H9 (cell line): ENCODE measurements around the gene REG4. TPM values are rescaled to one million over a fixed set of nuclear protein-coding genes. Genes with fewer than 3 reads are reported as not detected.

Experiments
- DNase-seq: peaks from one replicate; pipeline ENCODE4 v3.0.0-alpha.2; 2017
- H2AFZ ChIP-seq: one replicate; pipeline ENCODE4 v1.6.1; 2013; ENCODE audit warnings: mild to moderate bottlenecking, low read length, control low read depth, moderate library complexity
- H2AK5ac ChIP-seq: 2 replicates; pipeline ENCODE4 v1.6.1; 2013; ENCODE audit warnings: low read length, control low read depth, mixed read lengths; ENCODE audit not compliant: insufficient read length
- H2BK120ac ChIP-seq: one replicate; pipeline ENCODE4 v1.6.1; 2013; ENCODE audit warnings: low read depth, mild to moderate bottlenecking, low read length, control low read depth, inconsistent platforms; ENCODE audit not compliant: poor library complexity, severe bottlenecking
- H2BK12ac ChIP-seq: 2 replicates; pipeline ENCODE4 v1.6.1; 2013; ENCODE audit warnings: low read length, control low read depth, mixed read lengths, low read depth; ENCODE audit not compliant: insufficient read length
- H2BK15ac ChIP-seq: 2 replicates; pipeline ENCODE4 v1.6.1; 2013; ENCODE audit warnings: low read depth, low read length, control low read depth
- H2BK20ac ChIP-seq: one replicate; pipeline ENCODE4 v1.6.1; 2013; ENCODE audit warnings: low read depth, mild to moderate bottlenecking, low read length, control low read depth, inconsistent platforms; ENCODE audit not compliant: poor library complexity, severe bottlenecking
- H2BK5ac ChIP-seq: 2 replicates; pipeline ENCODE4 v1.6.1; 2013; ENCODE audit warnings: low read length, control low read depth, mixed read lengths; ENCODE audit not compliant: insufficient read length
- H3K14ac ChIP-seq: 2 replicates; pipeline ENCODE4 v1.6.1; 2013; ENCODE audit warnings: low read length, control low read depth; ENCODE audit not compliant: insufficient read depth
- H3K18ac ChIP-seq: 2 replicates; pipeline ENCODE4 v1.6.1; 2013; ENCODE audit warnings: low read depth, mild to moderate bottlenecking, mixed read lengths, low read length, control low read depth; ENCODE audit not compliant: insufficient read length
- H3K23ac ChIP-seq: 2 replicates; pipeline ENCODE4 v1.6.1; 2013; ENCODE audit warnings: low read length, control low read depth, mixed read lengths, low read depth; ENCODE audit not compliant: insufficient read length
- H3K23me2 ChIP-seq: 2 replicates; pipeline ENCODE4 v1.6.1; 2013; ENCODE audit warnings: low read depth, mild to moderate bottlenecking, mixed read lengths, low read length, control low read depth; ENCODE audit not compliant: insufficient read length, poor library complexity, severe bottlenecking
- H3K27ac ChIP-seq: 2 replicates; pipeline ENCODE4 v1.5.1; 2013; ENCODE audit warnings: low read length, control low read depth, mixed read lengths, low read depth; ENCODE audit not compliant: insufficient read length
- H3K27me3 ChIP-seq: 2 replicates; pipeline ENCODE4 v1.6.1; 2013; ENCODE audit warnings: low read length, control low read depth, inconsistent platforms; ENCODE audit not compliant: insufficient read depth
- H3K4ac ChIP-seq: 2 replicates; pipeline ENCODE4 v1.6.1; 2013; ENCODE audit warnings: low read depth, mild to moderate bottlenecking, control low read depth, inconsistent platforms, low read length, moderate library complexity
- H3K4me1 ChIP-seq: 2 replicates; pipeline ENCODE4 v1.6.1; 2013; ENCODE audit warnings: low read length, control low read depth, inconsistent platforms; ENCODE audit not compliant: insufficient read depth
- H3K4me2 ChIP-seq: 2 replicates; pipeline ENCODE4 v1.6.1; 2013; ENCODE audit warnings: low read length, control low read depth, mixed read lengths; ENCODE audit not compliant: insufficient read length, insufficient read depth
- H3K56ac ChIP-seq: 2 replicates; pipeline ENCODE4 v1.6.1; 2013; ENCODE audit warnings: low read depth, mild to moderate bottlenecking, mixed read lengths, low read length, control low read depth; ENCODE audit not compliant: insufficient read length
- H3K79me1 ChIP-seq: 2 replicates; pipeline ENCODE4 v1.6.1; 2013; ENCODE audit warnings: low read depth, mild to moderate bottlenecking, moderate library complexity, low read length, control low read depth, inconsistent platforms; ENCODE audit not compliant: insufficient read depth, poor library complexity, severe bottlenecking
- H3K79me2 ChIP-seq: 2 replicates; pipeline ENCODE4 v1.6.1; 2013; ENCODE audit warnings: low read length, control low read depth, inconsistent platforms; ENCODE audit not compliant: insufficient read depth
- H3K9ac ChIP-seq: 2 replicates; pipeline ENCODE4 v1.6.1; 2013; ENCODE audit warnings: low read length, control low read depth, mixed read lengths; ENCODE audit not compliant: insufficient read length; ENCODE audit errors: extremely low read depth
- H3K9me3 ChIP-seq: one replicate; pipeline ENCODE4 v1.6.1; 2013; ENCODE audit warnings: low read depth, low read length, inconsistent platforms; ENCODE audit not compliant: control insufficient read depth
- H3T11ph ChIP-seq: one replicate; pipeline ENCODE4 v1.6.1; 2013; ENCODE audit warnings: mild to moderate bottlenecking, low read length, control low read depth, inconsistent platforms
- H4K20me1 ChIP-seq: one replicate; pipeline ENCODE4 v1.6.1; 2013; ENCODE audit not compliant: control insufficient read depth, insufficient read length, insufficient read depth
- H4K5ac ChIP-seq: 2 replicates; pipeline ENCODE4 v1.6.1; 2013; ENCODE audit warnings: low read depth, mild to moderate bottlenecking, mixed read lengths, low read length, control low read depth; ENCODE audit not compliant: insufficient read length
- H4K8ac ChIP-seq: replicated peaks from 2 replicates; pipeline ENCODE4 v1.6.1; 2013; ENCODE audit warnings: low read length, control low read depth, mixed read lengths, low read depth; ENCODE audit not compliant: insufficient read length
- H4K91ac ChIP-seq: 2 replicates; pipeline ENCODE4 v1.6.1; 2013; ENCODE audit warnings: low read depth, mild to moderate bottlenecking, moderate library complexity, mixed read lengths, low read length, control low read depth; ENCODE audit not compliant: insufficient read length
- H3K27ac Mint-ChIP-seq, 3 experiments: 2 replicates in 2 of 3; 3 replicates in 1 of 3; pipeline ENCODE4 v1.8.0; 2020 to 2021; ENCODE audit warnings: mixed read lengths in 3 of 3, mild to moderate bottlenecking in 1 of 3, moderate library complexity in 1 of 3
- H3K27me3 Mint-ChIP-seq: 2 replicates; pipeline ENCODE4 v1.8.0; 2021; ENCODE audit warnings: low read depth, mild to moderate bottlenecking, moderate library complexity, mixed read lengths
- H3K36me3 Mint-ChIP-seq, 3 experiments: 2 replicates in 2 of 3; 3 replicates in 1 of 3; pipeline ENCODE4 v1.8.0; 2020 to 2021; ENCODE audit warnings: low read depth in 3 of 3, mixed read lengths in 3 of 3; ENCODE audit not compliant: insufficient read depth in 1 of 3
- H3K4me1 Mint-ChIP-seq, 2 experiments: 2 replicates each; pipeline ENCODE4 v1.8.0; 2020; ENCODE audit warnings: mixed read lengths in 2 of 2
- H3K4me3 Mint-ChIP-seq, 2 experiments: 2 replicates in 1 of 2; 3 replicates in 1 of 2; pipeline ENCODE4 v1.8.0; 2020 to 2021; ENCODE audit warnings: mild to moderate bottlenecking in 2 of 2, mixed read lengths in 2 of 2, moderate library complexity in 1 of 2
- H3K9me3 Mint-ChIP-seq, 2 experiments: 2 replicates in 1 of 2; 3 replicates in 1 of 2; pipeline ENCODE4 v1.8.0; 2020; ENCODE audit warnings: mild to moderate bottlenecking in 2 of 2, mixed read lengths in 2 of 2, moderate library complexity in 1 of 2
- WGBS: extraction: QIAGEN DNeasy Blood & Tissue Kit; methylation state at CpG from one replicate; pipeline ENCODE4 v1.1.7; 2013; ENCODE audit warnings: missing lambda C conversion rate, low lambda C conversion rate, mixed read lengths; ENCODE audit not compliant: insufficient read length; ENCODE audit errors: extremely low coverage; 5-methylcytosine and 5-hydroxymethylcytosine counted together
- total RNA-seq: library from RNA; stranded (reverse); gene quantifications from 2 replicates; pipeline ENCODE4 v1.2.1, GENCODE V29; 2021
- TF ChIP-seq, protein P1 (sequence below): fragments of 200-600 bp; sonication (generic); conservative IDR thresholded peaks from 3 replicates; pipeline ENCODE4 v1.8.0; 2021; ENCODE audit warnings: antibody characterized with exemption, mild to moderate bottlenecking

Gene REG4
- total RNA-seq, 1 experiment from 2014 or later, result not detected

DNA sequence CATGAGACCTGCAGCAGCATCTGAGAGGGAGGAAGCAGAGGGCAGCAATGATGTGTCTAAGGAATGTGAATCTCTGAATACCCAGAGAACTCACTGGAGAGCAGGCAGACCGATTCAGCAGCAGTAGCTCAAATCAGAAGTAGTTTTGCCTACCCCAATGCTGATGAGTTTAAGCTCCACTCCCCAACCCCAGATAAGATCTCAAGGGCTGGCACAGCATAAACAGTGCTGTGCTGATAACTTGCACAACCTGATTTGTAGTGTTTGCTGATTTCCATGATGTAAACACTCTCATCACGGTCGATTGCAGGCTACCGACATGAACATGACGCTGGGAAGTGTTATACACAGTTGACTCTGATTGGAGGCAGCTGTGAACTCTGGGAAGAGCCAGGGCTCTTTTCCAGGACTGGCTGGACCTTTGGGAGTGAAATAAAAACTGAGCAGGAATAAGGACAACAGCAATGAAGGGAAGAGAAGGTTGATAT is 31.3 kb downstream of the REG4 start:
- Histone ChIP-seq H3K56ac (no peak overlapping the region), H2BK20ac (no peak overlapping the region), H2AFZ (no peak overlapping the region), H3K79me1 (no peaks in the 10 kb centered on the region), H3K4me2 (no peak overlapping the region), H3K27me3 (no peaks in the 10 kb centered on the region), H3K9me3 (no peaks in the 10 kb centered on the region), H3K4me1 (no peaks in the 10 kb centered on the region), H3K23me2 (no peaks in the 10 kb centered on the region), H2BK15ac (no peak overlapping the region), H2BK12ac (no peak overlapping the region), H3K4ac (no peak overlapping the region), H3K27ac (no peak overlapping the region), H3K18ac (no peak overlapping the region), H3K79me2 (no peaks in the 10 kb centered on the region), H2BK5ac (no peak overlapping the region), H3K14ac (no peak overlapping the region), H2AK5ac (no peak overlapping the region), H4K5ac (no peak overlapping the region), H3K9ac (no peak overlapping the region), H3T11ph (no peak overlapping the region), H2BK120ac (no peak overlapping the region), H4K8ac (no peak overlapping the region), H4K91ac (no peak overlapping the region), H4K20me1 (no peaks in the 10 kb centered on the region), H3K23ac (no peak overlapping the region)
- Mint-ChIP-seq H3K9me3 (no peaks in the 10 kb centered on the region), H3K4me3 (no peak overlapping the region), H3K27ac (no peak overlapping the region; a peak in 1 of 7 replicates), H3K36me3 (no peaks in the 10 kb centered on the region), H3K27me3 (no peaks in the 10 kb centered on the region; the same call in 1 of the 2 replicates), H3K4me1 (peaks cover 0 to 4% of the 10 kb centered on the region in 2 experiments; a peak in 2 of 4 replicates)
- WGBS, result no CpG with 5 or more reads among the region's 5 CpGs
- TF ChIP-seq, protein P1, sequence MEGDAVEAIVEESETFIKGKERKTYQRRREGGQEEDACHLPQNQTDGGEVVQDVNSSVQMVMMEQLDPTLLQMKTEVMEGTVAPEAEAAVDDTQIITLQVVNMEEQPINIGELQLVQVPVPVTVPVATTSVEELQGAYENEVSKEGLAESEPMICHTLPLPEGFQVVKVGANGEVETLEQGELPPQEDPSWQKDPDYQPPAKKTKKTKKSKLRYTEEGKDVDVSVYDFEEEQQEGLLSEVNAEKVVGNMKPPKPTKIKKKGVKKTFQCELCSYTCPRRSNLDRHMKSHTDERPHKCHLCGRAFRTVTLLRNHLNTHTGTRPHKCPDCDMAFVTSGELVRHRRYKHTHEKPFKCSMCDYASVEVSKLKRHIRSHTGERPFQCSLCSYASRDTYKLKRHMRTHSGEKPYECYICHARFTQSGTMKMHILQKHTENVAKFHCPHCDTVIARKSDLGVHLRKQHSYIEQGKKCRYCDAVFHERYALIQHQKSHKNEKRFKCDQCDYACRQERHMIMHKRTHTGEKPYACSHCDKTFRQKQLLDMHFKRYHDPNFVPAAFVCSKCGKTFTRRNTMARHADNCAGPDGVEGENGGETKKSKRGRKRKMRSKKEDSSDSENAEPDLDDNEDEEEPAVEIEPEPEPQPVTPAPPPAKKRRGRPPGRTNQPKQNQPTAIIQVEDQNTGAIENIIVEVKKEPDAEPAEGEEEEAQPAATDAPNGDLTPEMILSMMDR, result no peak
- no peak for DNase-seq
